Adrenal gland (tissue), 12 donors: ENCODE data around the gene FAM24A. TPM values are rescaled to one million over a fixed set of nuclear protein-coding genes. Genes with fewer than 3 reads are reported as not detected.
"Not testable (repeated sequence)": the region's sequence is repeated elsewhere in the genome, so short reads cannot be mapped to it uniquely, and the experiment has no call there.

Experiments
- DNase-seq, 7 donors: peaks; one replicate each; pipeline ENCODE4 v3.0.0-alpha.2; 2019 to 2020
- H3K27ac ChIP-seq, 5 donors: fragments of 200-600 bp; sonication (generic) in 4 of 5; 1 replicate in 3 of 5; 2 replicates in 2 of 5; pipeline versions ENCODE4 v1.5.1 to v1.8.0; 2016 to 2020; ENCODE audit warnings: mild to moderate bottlenecking in 1 of 5
- H3K27me3 ChIP-seq: fragments of 200-600 bp; 2 replicates; pipeline ENCODE4 v1.8.0; 2021
- H3K36me3 ChIP-seq, 2 donors: fragments of 200-600 bp; replicated peaks in 1 of 2; 1 replicate in 1 of 2; 2 replicates in 1 of 2; pipeline versions ENCODE4 v1.5.1 to v1.8.0; 2018 to 2022
- H3K4me1 ChIP-seq, 2 donors: fragments of 200-600 bp; replicated peaks in 1 of 2; 1 replicate in 1 of 2; 2 replicates in 1 of 2; pipeline versions ENCODE4 v1.5.1 to v1.8.0; 2018 to 2021
- H3K4me3 ChIP-seq, 4 donors: fragments of 200-600 bp; sonication (generic) in 3 of 4; one replicate each; pipeline ENCODE4 v1.5.1; 2016 to 2018
- H3K9me3 ChIP-seq, 3 donors: fragments of 200-600 bp; sonication (generic) in 1 of 3; replicated peaks in 1 of 3; 1 replicate in 2 of 3; 2 replicates in 1 of 3; pipeline versions ENCODE4 v1.5.1 to v1.8.0; 2016 to 2021
- CTCF ChIP-seq, 6 experiments: fragments of 450-650 bp in 4 of 6; fragments of 200-600 bp in 2 of 6; sonication (generic) in 1 of 6; IDR thresholded peaks; 1 replicate in 5 of 6; 2 replicates in 1 of 6; pipeline versions ENCODE4 v1.5.1 to v1.8.0; 2016 to 2021; ENCODE audit warnings: antibody characterized with exemption in 6 of 6, mild to moderate bottlenecking in 2 of 6, moderate library complexity in 1 of 6
- POLR2A ChIP-seq, 2 donors: fragments of 450-650 bp; IDR thresholded peaks; one replicate each; pipeline ENCODE4 v1.6.1; 2017; ENCODE audit warnings: antibody characterized with exemption in 2 of 2, mild to moderate bottlenecking in 2 of 2, moderate library complexity in 1 of 2
- WGBS, 4 donors: extraction: QIAGEN DNeasy Blood & Tissue Kit in 2 of 4; methylation state at CpG; one replicate each; pipeline versions ENCODE4 v1.1.5 to v1.1.7; 2013 to 2017; 5-methylcytosine and 5-hydroxymethylcytosine counted together
- intact Hi-C, 2 donors: fragments of 100-400 bp; cut with DNase I; formaldehyde crosslinking; loops; one replicate each; pipeline versions ENCODE4 v1.14.1 to v1.15.0; 2022 to 2023
- polyA plus RNA-seq, 3 donors: library from polyadenylated mRNA; stranded (reverse); fragments of 200-250 nt in 2 of 3; fragments of 350-450 nt in 1 of 3; fragmentation: Illumina TruSeq in 1 of 3; extraction: RNeasy Lipid Tissue Mini Kit (QIAGEN cat#74804) in 1 of 3; gene quantifications; one replicate each; pipeline ENCODE4 v1.2.3, GENCODE V29; 2013 to 2014
- total RNA-seq, 9 donors: library from RNA; depleted of rRNA in 4 of 9; stranded (reverse); fragments of >200 nt in 4 of 9; fragments of 120-200 nt in 1 of 9; fragmentation: NEBNext Ultra II Directional in 1 of 9; extraction: Animal tissue kit (Norgen Biotek cat#: 25700) in 1 of 9; gene quantifications; one replicate each; pipeline versions ENCODE4 v1.1.0 to v1.2.4, GENCODE V29; 2013 to 2023
- donor health status: healthy with polysubstance abuse.
- donor health status: Bipolar disorder and iron deficiency.
- donor health status: DM: yes; HTN: yes; CAD: no.
- donor health status: DM: no; HTN: no; CAD: no.
- donor health status: DM: no; HTN: no; CAD: no.
- donor health status: DM: yes; HTN: yes; CAD: no.

FAM24A gene
- total and polyA plus RNA-seq, 12 donors = not detected

- no peaks in the 10 kb centered on the region for H3K4me1 ChIP-seq
- H3K27ac ChIP-seq = no peak overlapping the region
- no peaks in the 10 kb centered on the region for H3K36me3 ChIP-seq
- DNase-seq = no peak
- TF ChIP-seq POLR2A (IDR thresholded peaks at IDR 0.05) = no peak
- TF ChIP-seq CTCF (IDR thresholded peaks at IDR 0.05) = no peak
- no peaks in the 10 kb centered on the region for H3K27me3 ChIP-seq
- H3K4me3 ChIP-seq = no peak overlapping the region
- WGBS, 4 donors = 90 to 100% (median 95%) methylated on average over 1 of the region's 1 CpG
- H3K9me3 ChIP-seq = no peaks in the 10 kb centered on the region
- intact Hi-C loops = no loop called here
These were observed 45.5 kb upstream of the FAM24A start for GRCh38 chr10:122864901-122865300.

- H3K27me3 ChIP-seq, H3K36me3 ChIP-seq, H3K9me3 ChIP-seq, H3K27ac ChIP-seq, H3K4me1 ChIP-seq, H3K4me3 ChIP-seq, DNase-seq, intact Hi-C loops: not testable (repeated sequence)
- 85 to 89% (median 87%) methylated on average over 3 of the region's 3 CpGs for WGBS, 4 donors
These were observed 43.5 kb upstream of the FAM24A start for GRCh38 chr10:122866757-122867482.

GRCh38 chr10:122868768-122869167 lies 41.6 kb upstream of the FAM24A start:
- WGBS, 4 donors = 86 to 95% (median 89%) methylated on average over 1 to 2 of the region's 2 CpGs
- H3K4me1 ChIP-seq, DNase-seq: not testable (repeated sequence)

GRCh38 chr10:122871947-122872346 lies 38.5 kb upstream of the FAM24A start:
- intact Hi-C loops, H3K4me3 ChIP-seq, H3K27me3 ChIP-seq, H3K36me3 ChIP-seq, DNase-seq, H3K9me3 ChIP-seq, H3K27ac ChIP-seq, H3K4me1 ChIP-seq: not testable (repeated sequence)
- 83 to 100% (median 95%) methylated on average over 1 to 2 of the region's 2 CpGs for WGBS, 4 donors

More at GRCh38 chr10:122868768-122869167, 41.6 kb upstream of the FAM24A start:
- H3K36me3 ChIP-seq, H3K27ac ChIP-seq, H3K4me3 ChIP-seq, H3K9me3 ChIP-seq, H3K27me3 ChIP-seq, intact Hi-C loops: not testable (repeated sequence)

GRCh38 chr10:122875843-122876466 lies 34.5 kb upstream of the FAM24A start:
- TF ChIP-seq POLR2A (IDR thresholded peaks at IDR 0.05) (no peak), CTCF (IDR thresholded peaks at IDR 0.05) (no peak)
- H3K36me3 ChIP-seq = no peaks in the 10 kb centered on the region
- H3K27me3 ChIP-seq = no peaks in the 10 kb centered on the region
- peaks cover 6 to 15% of the 10 kb centered on the region in 2 donors for H3K4me1 ChIP-seq
- H3K9me3 ChIP-seq = no peaks in the 10 kb centered on the region
- no peak overlapping the region for H3K4me3 ChIP-seq
- intact Hi-C loops = no loop called here
- WGBS, 4 donors = 53 to 63% (median 57%) methylated on average over 5 to 6 of the region's 6 CpGs
- H3K27ac ChIP-seq = no peak overlapping the region
- DNase-seq = no peak

- DNase-seq = no peak
- H3K9me3 ChIP-seq = no peaks in the 10 kb centered on the region
- intact Hi-C loops = no loop called here
These were observed 33.9 kb upstream of the FAM24A start for GRCh38 chr10:122876467-122876855.

More at GRCh38 chr10:122876467-122876855, 33.9 kb upstream of the FAM24A start:
- peaks cover 6 to 15% of the 10 kb centered on the region in 2 donors for H3K4me1 ChIP-seq
- WGBS, 4 donors = 84 to 90% (median 87%) methylated on average over 1 of the region's 1 CpG
- no peaks in the 10 kb centered on the region for H3K36me3 ChIP-seq
- TF ChIP-seq POLR2A (IDR thresholded peaks at IDR 0.05) = no peak
- TF ChIP-seq CTCF (IDR thresholded peaks at IDR 0.05) = no peak
- H3K27ac ChIP-seq = no peak overlapping the region
- no peaks in the 10 kb centered on the region for H3K27me3 ChIP-seq
- no peak overlapping the region for H3K4me3 ChIP-seq
